ENCODE data around the gene CBFA2T3.

Gene CBFA2T3

GRCh38 chr16:88974916-88975215 is 2.1 kb downstream of the CBFA2T3 start:
- DNase-seq: no peak

- DNase-seq: no peak
Observed at GRCh38 chr16:88974080-88974915, 2.7 kb downstream of the CBFA2T3 start.

GRCh38 chr16:88973415-88974050 is 3.5 kb downstream of the CBFA2T3 start:
- no peak for DNase-seq

GRCh38 chr16:88973007-88973410 is 4.0 kb downstream of the CBFA2T3 start:
- no peak for DNase-seq

GRCh38 chr16:88972349-88972748 is 4.7 kb downstream of the CBFA2T3 start:
- DNase-seq: no peak

- no peak for DNase-seq
Observed at GRCh38 chr16:88971371-88972097, 5.5 kb downstream of the CBFA2T3 start.

- no peak for DNase-seq
Observed at GRCh38 chr16:88970539-88971065, 6.4 kb downstream of the CBFA2T3 start.

GRCh38 chr16:88970050-88970449 is 7.0 kb downstream of the CBFA2T3 start:
- no peak for DNase-seq

GRCh38 chr16:88969361-88969831 is 7.6 kb downstream of the CBFA2T3 start:
- no peak for DNase-seq

- no peak for DNase-seq
Observed at GRCh38 chr16:88968589-88969280, 8.3 kb downstream of the CBFA2T3 start.

GRCh38 chr16:88967830-88968588 is 9.0 kb downstream of the CBFA2T3 start:
- DNase-seq: no peak

- no peak for DNase-seq
Observed at GRCh38 chr16:88966986-88967829, 9.8 kb downstream of the CBFA2T3 start.

GRCh38 chr16:88965826-88966480 is 11.1 kb downstream of the CBFA2T3 start:
- no peak for DNase-seq

- DNase-seq: no peak
Observed at GRCh38 chr16:88965411-88965810, 11.6 kb downstream of the CBFA2T3 start.

GRCh38 chr16:88964636-88965035 is 12.4 kb downstream of the CBFA2T3 start:
- no peak for DNase-seq

- DNase-seq: no peak
Observed at GRCh38 chr16:88963583-88963982, 13.4 kb downstream of the CBFA2T3 start.

- DNase-seq: no peak
Observed at GRCh38 chr16:88962478-88963152, 14.4 kb downstream of the CBFA2T3 start.

GRCh38 chr16:88961011-88961410 is 16.0 kb downstream of the CBFA2T3 start:
- no peak for DNase-seq

- DNase-seq: no peak
Observed at GRCh38 chr16:88960516-88960915, 16.5 kb downstream of the CBFA2T3 start.

GRCh38 chr16:88959022-88959421 is 18.0 kb downstream of the CBFA2T3 start:
- no peak for DNase-seq

Data from fibroblast of skin of abdomen (primary cell).